ENCODE data around the gene ATF2. TPM values are rescaled to one million over a fixed set of nuclear protein-coding genes. Genes with fewer than 3 reads are reported as not detected.

The ATF2 gene
- total and polyA plus RNA-seq, 5 experiments from 2014 or later: 19.5 to 62.8 (median 36.5) TPM

- H3K4me3 Mint-ChIP-seq: no peak overlapping the region
- H3K27me3 Mint-ChIP-seq: peaks cover 0 to 3% (median 0%) of the 10 kb centered on the region in 5 donors
- ATAC-seq: no peak
- H3K36me3 Mint-ChIP-seq: peaks cover 0 to 2% (median 0%) of the 10 kb centered on the region in 3 donors
- H3K9me3 Mint-ChIP-seq: peaks cover 0 to 3% (median 0%) of the 10 kb centered on the region in 9 donors
- no peak for DNase-seq
- H3K4me1 Mint-ChIP-seq: no peaks in the 10 kb centered on the region
- H3K27ac Mint-ChIP-seq: no peak overlapping the region
- POLR2A ChIA-PET: no interaction called here
These were observed 137.4 kb downstream of the ATF2 start for GRCh38 chr2:175030380-175031271.

GRCh38 chr2:175027755-175028154 is 140.2 kb downstream of the ATF2 start:
- POLR2A ChIA-PET: interaction anchor here (0.7 kb wide), 1 partner anchor 25 kb away, joined by 3 read pairs; no protein-coding TSS in a partner anchor
- H3K9me3 Mint-ChIP-seq: peaks cover 0 to 3% (median 0%) of the 10 kb centered on the region in 9 donors
- no peaks in the 10 kb centered on the region for H3K4me1 Mint-ChIP-seq
- H3K27ac Mint-ChIP-seq: no peak overlapping the region
- DNase-seq (no peak), ATAC-seq (no peak)
- no peak overlapping the region for H3K4me3 Mint-ChIP-seq
- H3K36me3 Mint-ChIP-seq: peaks cover 0 to 2% (median 0%) of the 10 kb centered on the region in 3 donors
- peaks cover 0 to 2% (median 0%) of the 10 kb centered on the region in 5 donors for H3K27me3 Mint-ChIP-seq

GRCh38 chr2:175026385-175026784 is 141.6 kb downstream of the ATF2 start:
- no peak for ATAC-seq
- H3K4me1 Mint-ChIP-seq: no peaks in the 10 kb centered on the region
- POLR2A ChIA-PET: no interaction called here
- H3K27me3 Mint-ChIP-seq: peaks cover 0 to 2% (median 0%) of the 10 kb centered on the region in 5 donors
- peaks cover 0 to 2% (median 0%) of the 10 kb centered on the region in 3 donors for H3K36me3 Mint-ChIP-seq
- no peak overlapping the region for H3K27ac Mint-ChIP-seq
- DNase-seq: no peak
- H3K9me3 Mint-ChIP-seq: peaks cover 0 to 3% (median 0%) of the 10 kb centered on the region in 9 donors
- H3K4me3 Mint-ChIP-seq: no peak overlapping the region

GRCh38 chr2:175025946-175026345 is 142.1 kb downstream of the ATF2 start:
- Mint-ChIP-seq H3K27ac (peak overlapping the region in 1 of 10 donors; percentile 21), H3K27me3 (peaks cover 0 to 2% (median 0%) of the 10 kb centered on the region in 5 donors), H3K4me3 (no peak overlapping the region), H3K4me1 (no peaks in the 10 kb centered on the region), H3K36me3 (peaks cover 0 to 2% (median 0%) of the 10 kb centered on the region in 3 donors), H3K9me3 (peaks cover 0 to 3% (median 0%) of the 10 kb centered on the region in 9 donors)
- DNase-seq (no peak), ATAC-seq (no peak)
- POLR2A ChIA-PET: no interaction called here

- no peak overlapping the region for H3K27ac Mint-ChIP-seq
- H3K4me1 Mint-ChIP-seq: no peaks in the 10 kb centered on the region
- DNase-seq (no peak), ATAC-seq (no peak)
- H3K27me3 Mint-ChIP-seq: peaks cover 0 to 4% (median 0%) of the 10 kb centered on the region in 5 donors
- no peak overlapping the region for H3K4me3 Mint-ChIP-seq
- POLR2A ChIA-PET: no interaction called here
- H3K9me3 Mint-ChIP-seq: peaks cover 0 to 3% (median 0%) of the 10 kb centered on the region in 9 donors
- peaks cover 0 to 2% (median 0%) of the 10 kb centered on the region in 3 donors for H3K36me3 Mint-ChIP-seq
These were observed 142.8 kb downstream of the ATF2 start for GRCh38 chr2:175025233-175025632.

- POLR2A ChIA-PET: interaction anchor here (0.6 kb wide), 1 partner anchor 69 kb away, joined by 3 read pairs; no protein-coding TSS in a partner anchor
- Mint-ChIP-seq H3K27ac (no peak overlapping the region), H3K36me3 (peaks cover 0 to 2% (median 0%) of the 10 kb centered on the region in 3 donors), H3K9me3 (peaks cover 0 to 3% (median 0%) of the 10 kb centered on the region in 9 donors), H3K4me3 (no peak overlapping the region), H3K27me3 (peaks cover 0 to 4% (median 0%) of the 10 kb centered on the region in 5 donors), H3K4me1 (no peaks in the 10 kb centered on the region)
- DNase-seq: no peak
- no peak for ATAC-seq
These were observed 145.1 kb downstream of the ATF2 start for GRCh38 chr2:175022923-175023322.

Small RNA genes lying within 50 kb of the gene (microRNA-seq; reads per million reads assigned to microRNA genes)
- not detected for gene MIR933 (ENCODE audit: borderline microRNAs expressed)

Other genes starting within 250 kb of the ATF2 start
- gene CHN1, start 162.8 kb downstream of the ATF2 start, total RNA-seq: 1 to 10 TPM; 1.8 to 1.9 TPM
- gene CHN1, start 162.8 kb downstream of the ATF2 start, polyA plus RNA-seq: 1 to 10 TPM in 1 of 3 donors, under 1 TPM in 2; 0.58 to 2.2 (median 0.74) TPM
- gene ATP5MC3, start 13.5 kb upstream of the ATF2 start, total RNA-seq: 10 to 100 TPM; 77.6 to 83.9 TPM
- 100 to 1,000 TPM; 363 to 420 (median 406) TPM for gene ATP5MC3, start 13.5 kb upstream of the ATF2 start, polyA plus RNA-seq